NCI-H1092 (cell line): Measurements from ENCODE around the gene ZNF593OS.

Experiments used
- DNase-seq: peaks from one replicate; lab custom pipeline; 2025; lab: John Stamatoyannopoulos, UW

ZNF593OS gene

GRCh38 chr1:26126321-26127084 is 45.1 kb downstream of the ZNF593OS start:
- no peak for DNase-seq

GRCh38 chr1:26125946-26126320 is 45.7 kb downstream of the ZNF593OS start:
- no peak for DNase-seq

GRCh38 chr1:26125382-26125781 is 46.2 kb downstream of the ZNF593OS start:
- no peak for DNase-seq

- DNase-seq, result no peak
Observed at GRCh38 chr1:26124418-26125331, 47.0 kb downstream of the ZNF593OS start.

- no peak for DNase-seq
Observed at GRCh38 chr1:26122988-26123973, 48.4 kb downstream of the ZNF593OS start.

GRCh38 chr1:26121854-26122773 is 49.5 kb downstream of the ZNF593OS start:
- no peak for DNase-seq

GRCh38 chr1:26119892-26120608 is 51.6 kb downstream of the ZNF593OS start:
- DNase-seq, result no peak
